Activated T-helper 1 cell treated with anti-CD3 and anti-CD28 coated beads, Interleukin-12 subunit alpha, Interleukin-12 subunit beta, Interleukin-2, Interleukin-4 antibody, amounts not matched to agents 30 ng/mL and 10 ng/mL and 1 ng/mL, durations not matched to agents 14 hours and 24 hours and 36 hours (primary cell): Measurements from ENCODE around the gene LAMA5. TPM values are rescaled to one million over a fixed set of nuclear protein-coding genes. Genes with fewer than 3 reads are reported as not detected.

ENCODE experiments used
- DNase-seq: peaks from one replicate; pipeline ENCODE4 v3.0.0; 2021; ENCODE audit warnings: low spot score
- H3K27ac Mint-ChIP-seq: one replicate; pipeline ENCODE4 v1.8.0; 2021; ENCODE audit warnings: mild to moderate bottlenecking, mixed read lengths
- H3K27me3 Mint-ChIP-seq: one replicate; pipeline ENCODE4 v1.8.0; 2022; ENCODE audit warnings: mild to moderate bottlenecking, moderate library complexity, mixed read lengths; ENCODE audit not compliant: insufficient read depth
- H3K36me3 Mint-ChIP-seq: one replicate; pipeline ENCODE4 v1.8.0; 2021; ENCODE audit warnings: low read depth, mixed read lengths
- H3K4me1 Mint-ChIP-seq: one replicate; pipeline ENCODE4 v1.8.0; 2021; ENCODE audit warnings: low read depth, mixed read lengths
- H3K4me3 Mint-ChIP-seq: one replicate; pipeline ENCODE4 v1.8.0; 2021; ENCODE audit warnings: mild to moderate bottlenecking, moderate library complexity, mixed read lengths
- H3K9me3 Mint-ChIP-seq: one replicate; pipeline ENCODE4 v1.8.0; 2021; ENCODE audit warnings: mixed read lengths
- intact Hi-C: fragments of 100-400 bp; cut with micrococcal nuclease; formaldehyde crosslinking; loops from one replicate; pipeline ENCODE4 v1.15.1; 2024
- total RNA-seq: library from RNA; stranded (reverse); gene quantifications from 2 replicates; pipeline ENCODE4 v1.2.3, GENCODE V29; 2022

The LAMA5 gene
- total RNA-seq, 1 donor from 2014 or later: 0.83 TPM

DNA sequence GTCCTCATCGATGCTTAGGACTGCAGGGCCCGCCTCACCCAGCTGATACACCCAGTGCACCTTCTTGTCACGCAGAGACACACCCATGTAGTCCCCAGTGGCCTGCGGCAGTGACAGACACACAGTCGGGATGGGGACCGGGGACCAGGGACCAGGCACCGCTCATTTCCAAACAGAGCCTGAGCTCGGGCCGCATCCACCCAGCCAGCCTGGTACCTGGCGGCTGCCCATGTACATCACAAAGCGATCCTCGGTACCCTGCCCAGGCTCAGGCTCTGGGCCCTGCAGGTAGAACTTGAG is 52.8 kb downstream of the LAMA5 start:
- Mint-ChIP-seq H3K9me3 (no peaks in the 10 kb centered on the region), H3K27me3 (no peaks in the 10 kb centered on the region), H3K36me3 (no peaks in the 10 kb centered on the region), H3K4me3 (no peak overlapping the region), H3K27ac (no peak overlapping the region), H3K4me1 (no peaks in the 10 kb centered on the region)
- DNase-seq: no peak
- intact Hi-C loops: no loop called here

DNA sequence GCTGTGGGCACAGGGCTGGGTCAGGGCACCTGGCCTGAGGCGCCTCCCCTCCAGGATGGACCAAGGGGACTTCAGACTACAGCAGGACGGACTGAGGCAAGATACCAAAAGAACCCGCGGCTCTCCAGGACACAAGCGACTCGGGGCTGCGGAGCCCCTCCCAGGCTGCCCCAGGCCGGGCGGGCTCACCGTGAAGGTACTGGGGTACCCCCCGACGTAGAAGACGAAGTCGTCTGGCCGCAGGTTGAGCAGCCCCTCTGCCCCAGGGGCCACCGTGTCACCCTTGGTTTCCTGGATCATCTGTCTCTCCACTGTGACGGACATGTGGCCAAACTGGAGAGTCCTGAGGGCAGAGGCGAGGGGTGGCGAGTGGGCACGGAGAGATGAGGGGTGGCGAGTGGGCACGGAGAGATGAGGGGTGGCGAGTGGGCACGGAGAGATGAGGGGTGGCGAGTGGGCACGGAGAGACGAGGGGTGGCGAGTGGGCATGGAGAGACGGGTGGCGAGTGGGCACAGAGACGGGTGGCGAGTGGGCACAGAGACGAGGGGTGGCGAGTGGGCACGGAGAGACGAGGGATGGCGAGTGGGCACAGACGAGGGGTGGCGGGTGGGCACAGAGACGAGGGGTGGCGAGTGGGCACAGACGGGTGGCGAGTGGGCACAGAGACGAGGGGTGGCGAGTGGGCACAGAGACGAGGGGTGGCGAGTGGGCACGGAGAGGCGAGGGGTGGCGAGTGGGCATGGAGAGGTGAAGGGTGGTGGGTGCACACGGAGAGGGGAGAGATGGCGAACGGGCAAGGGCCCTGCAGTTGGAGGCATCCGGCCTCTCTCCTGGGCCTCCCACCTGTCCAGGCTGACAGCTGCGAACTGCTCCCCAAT is 53.4 kb downstream of the LAMA5 start:
- Mint-ChIP-seq H3K4me3 (no peak overlapping the region), H3K27ac (no peak overlapping the region), H3K9me3 (no peaks in the 10 kb centered on the region), H3K36me3 (peaks cover 3% of the 10 kb centered on the region), H3K4me1 (no peaks in the 10 kb centered on the region), H3K27me3 (no peaks in the 10 kb centered on the region)
- intact Hi-C loops: no loop called here
- DNase-seq: no peak

DNA sequence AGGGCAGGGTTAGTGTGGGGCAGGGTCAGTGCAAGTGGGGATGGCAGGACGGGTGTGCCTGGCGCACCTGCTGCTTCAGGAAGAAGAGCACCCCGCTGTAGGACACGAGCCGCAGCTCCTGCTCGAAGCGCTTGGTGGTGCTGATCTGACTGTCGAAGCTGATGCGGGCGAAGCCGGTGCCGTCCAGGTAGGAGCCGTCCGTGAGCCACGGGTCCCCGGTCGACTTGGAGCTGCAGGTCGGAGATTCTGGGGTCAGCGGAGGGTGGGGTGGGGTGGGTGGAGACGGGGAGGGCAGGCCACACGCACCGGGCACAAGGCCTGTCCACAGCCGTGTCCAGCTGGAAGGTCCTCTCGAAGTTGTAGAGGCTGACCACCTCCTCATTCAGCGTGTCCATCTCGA is 54.1 kb downstream of the LAMA5 start:
- Mint-ChIP-seq H3K27ac (no peak overlapping the region), H3K9me3 (no peaks in the 10 kb centered on the region), H3K4me3 (no peak overlapping the region), H3K4me1 (no peaks in the 10 kb centered on the region), H3K36me3 (peaks cover 6% of the 10 kb centered on the region), H3K27me3 (no peaks in the 10 kb centered on the region)
- no peak for DNase-seq
- intact Hi-C loops: no loop called here

DNA sequence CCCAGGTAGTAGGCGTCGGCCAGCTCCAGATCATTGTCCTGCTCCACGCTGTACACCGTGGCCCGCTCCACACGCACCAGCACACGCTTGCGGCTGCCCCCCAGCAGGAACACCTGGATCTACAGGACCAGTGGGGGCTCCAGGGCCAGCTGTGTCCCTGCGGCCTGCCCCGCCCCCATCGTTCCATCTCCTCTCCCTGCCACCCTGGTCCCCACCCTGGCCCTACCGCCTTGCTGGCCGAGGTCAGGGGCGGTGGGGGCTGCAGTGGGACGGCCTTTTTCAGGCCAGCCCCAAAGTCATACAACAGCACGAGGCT is 54.5 kb downstream of the LAMA5 start:
- intact Hi-C loops: no loop called here
- Mint-ChIP-seq H3K27me3 (no peaks in the 10 kb centered on the region), H3K4me3 (no peak overlapping the region), H3K4me1 (no peaks in the 10 kb centered on the region), H3K27ac (no peak overlapping the region), H3K9me3 (no peaks in the 10 kb centered on the region), H3K36me3 (peaks cover 6% of the 10 kb centered on the region)
- no peak for DNase-seq

DNA sequence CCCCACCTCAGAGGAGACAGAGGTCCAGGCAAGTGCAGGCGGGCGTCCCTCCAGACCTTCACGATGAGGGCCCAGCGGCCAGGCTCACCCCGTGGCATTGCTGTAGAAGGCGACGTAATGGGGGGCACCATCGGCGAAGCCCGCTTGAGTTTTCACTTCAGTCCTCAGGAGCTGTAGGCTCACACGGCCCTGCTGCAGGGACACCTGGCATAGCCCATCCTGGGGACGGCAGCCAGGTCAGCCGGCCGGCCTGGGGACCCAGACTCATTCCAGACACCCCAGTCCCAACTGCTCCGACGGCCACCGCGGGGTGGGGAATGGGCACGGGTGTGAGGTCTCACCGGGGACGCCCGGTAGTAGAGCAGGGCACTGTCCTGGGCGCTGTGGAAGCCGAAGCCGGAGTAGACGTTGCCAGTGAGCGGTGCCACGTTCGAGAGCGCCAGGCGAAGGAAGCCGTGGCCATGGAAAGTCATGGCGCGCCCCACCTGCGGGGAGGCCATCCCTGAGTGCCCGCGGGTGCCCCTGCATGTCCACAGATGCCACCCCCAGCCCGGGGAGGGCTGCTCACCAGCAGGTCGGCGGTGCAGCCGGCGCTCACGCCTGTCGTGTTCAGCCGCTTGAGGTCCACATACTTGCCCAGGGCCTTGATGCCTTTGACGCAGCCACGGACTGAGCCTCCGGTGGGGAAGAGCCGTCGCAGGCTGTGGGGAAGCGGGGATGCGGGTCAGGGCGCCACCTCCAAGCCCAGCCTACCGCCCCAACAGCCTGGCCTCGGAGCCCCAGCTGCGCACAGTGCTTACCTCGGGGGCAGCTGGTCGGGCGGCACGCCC is 55.1 kb downstream of the LAMA5 start:
- H3K27ac Mint-ChIP-seq: no peak overlapping the region
- H3K4me1 Mint-ChIP-seq: no peaks in the 10 kb centered on the region
- H3K4me3 Mint-ChIP-seq: no peak overlapping the region
- no peak for DNase-seq
- H3K9me3 Mint-ChIP-seq: no peaks in the 10 kb centered on the region
- peaks cover 6% of the 10 kb centered on the region for H3K36me3 Mint-ChIP-seq
- intact Hi-C loops: no loop called here
- H3K27me3 Mint-ChIP-seq: no peaks in the 10 kb centered on the region

DNA sequence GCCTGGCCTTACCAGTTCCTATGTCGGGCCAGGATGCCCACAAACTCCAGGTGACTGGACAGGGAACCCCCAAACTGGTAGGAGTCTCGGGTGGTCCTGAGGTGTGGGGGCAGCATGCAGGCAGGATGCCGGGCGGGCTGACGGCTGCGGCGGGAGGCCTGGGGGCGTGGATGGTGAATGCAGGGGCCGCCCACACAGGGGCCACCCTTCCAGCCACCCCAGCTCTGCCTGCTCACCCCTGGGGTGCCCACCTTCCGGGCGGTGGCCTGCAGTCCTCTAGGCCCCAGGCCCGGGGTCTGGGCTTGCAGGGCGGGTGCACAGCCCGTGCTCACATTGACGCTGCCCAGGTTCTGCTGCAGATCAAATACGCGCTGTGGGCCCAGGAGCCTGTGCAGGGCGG is 56.0 kb downstream of the LAMA5 start:
- no peak overlapping the region for H3K4me3 Mint-ChIP-seq
- no peaks in the 10 kb centered on the region for H3K27me3 Mint-ChIP-seq
- DNase-seq: no peak
- H3K4me1 Mint-ChIP-seq: no peaks in the 10 kb centered on the region
- intact Hi-C loops: no loop called here
- H3K9me3 Mint-ChIP-seq: no peaks in the 10 kb centered on the region
- H3K27ac Mint-ChIP-seq: no peak overlapping the region
- peaks cover 6% of the 10 kb centered on the region for H3K36me3 Mint-ChIP-seq

DNA sequence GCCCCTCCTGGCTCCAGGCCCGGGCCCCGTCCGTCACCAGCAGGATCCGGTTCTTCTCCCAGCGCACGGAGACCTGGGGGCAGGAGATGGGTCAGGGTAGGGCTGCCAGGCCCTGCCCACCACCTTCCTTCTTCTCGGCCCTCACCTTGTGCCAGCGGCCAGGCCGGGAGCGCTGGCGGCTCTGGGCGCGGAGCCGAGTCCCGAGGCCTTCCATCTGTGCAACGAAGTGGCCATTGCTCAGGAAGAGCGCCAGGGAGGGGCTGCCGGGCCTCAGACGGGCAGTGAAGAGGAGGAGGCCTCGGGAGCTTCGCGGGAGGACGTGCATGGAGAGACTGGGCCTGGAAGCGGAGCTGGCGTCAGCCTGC is 56.4 kb downstream of the LAMA5 start:
- Mint-ChIP-seq H3K4me1 (peaks cover under 1% of the 10 kb centered on the region), H3K27me3 (no peaks in the 10 kb centered on the region), H3K36me3 (peaks cover 6% of the 10 kb centered on the region), H3K27ac (no peak overlapping the region), H3K9me3 (no peaks in the 10 kb centered on the region), H3K4me3 (no peak overlapping the region)
- DNase-seq: no peak
- intact Hi-C loops: no loop called here

DNA sequence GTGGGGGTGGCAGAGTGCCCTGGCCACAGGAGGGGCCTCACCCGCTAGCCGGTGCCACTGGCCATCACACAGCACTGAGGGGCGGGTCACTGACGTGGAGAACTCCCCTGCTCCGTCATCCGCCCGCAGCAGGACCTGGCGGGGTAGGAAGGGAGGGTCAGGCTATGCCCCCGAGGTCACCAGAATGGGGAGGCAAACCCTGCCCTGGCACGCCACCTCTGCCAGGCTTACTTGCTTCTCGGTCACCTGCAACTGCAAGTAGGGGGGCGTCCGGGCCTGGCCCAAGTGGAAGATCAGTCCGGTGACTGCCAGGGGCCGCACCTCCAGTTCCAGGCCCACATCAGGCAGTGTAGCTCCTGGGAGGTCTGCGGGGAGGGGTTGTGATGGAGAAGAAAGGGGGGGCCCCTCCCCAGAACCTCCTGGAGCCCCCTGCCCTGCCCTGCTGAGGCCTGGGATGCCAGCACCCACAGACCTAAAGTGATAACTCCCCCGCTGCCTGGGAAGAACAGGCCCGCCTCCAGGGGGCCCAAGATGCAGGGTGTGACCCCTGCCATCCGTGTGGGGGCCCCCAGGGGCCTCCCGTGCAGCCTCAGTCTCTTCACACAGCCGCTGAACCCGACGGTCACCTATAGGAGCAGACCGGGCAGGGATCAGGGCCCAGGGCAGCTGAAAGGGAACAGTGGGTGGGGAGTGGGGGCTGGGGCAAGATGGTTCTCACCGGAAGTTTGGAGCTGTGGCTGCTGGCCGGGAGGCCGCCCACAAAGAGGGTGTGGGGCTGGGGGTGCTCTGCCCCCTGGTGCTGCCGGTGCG is 57.0 kb downstream of the LAMA5 start:
- no peak for DNase-seq
- Mint-ChIP-seq H3K27ac (no peak overlapping the region), H3K27me3 (no peaks in the 10 kb centered on the region), H3K4me3 (no peak overlapping the region), H3K9me3 (no peaks in the 10 kb centered on the region), H3K36me3 (peaks cover 10% of the 10 kb centered on the region), H3K4me1 (peaks cover 5% of the 10 kb centered on the region)
- intact Hi-C loops: no loop called here

DNA sequence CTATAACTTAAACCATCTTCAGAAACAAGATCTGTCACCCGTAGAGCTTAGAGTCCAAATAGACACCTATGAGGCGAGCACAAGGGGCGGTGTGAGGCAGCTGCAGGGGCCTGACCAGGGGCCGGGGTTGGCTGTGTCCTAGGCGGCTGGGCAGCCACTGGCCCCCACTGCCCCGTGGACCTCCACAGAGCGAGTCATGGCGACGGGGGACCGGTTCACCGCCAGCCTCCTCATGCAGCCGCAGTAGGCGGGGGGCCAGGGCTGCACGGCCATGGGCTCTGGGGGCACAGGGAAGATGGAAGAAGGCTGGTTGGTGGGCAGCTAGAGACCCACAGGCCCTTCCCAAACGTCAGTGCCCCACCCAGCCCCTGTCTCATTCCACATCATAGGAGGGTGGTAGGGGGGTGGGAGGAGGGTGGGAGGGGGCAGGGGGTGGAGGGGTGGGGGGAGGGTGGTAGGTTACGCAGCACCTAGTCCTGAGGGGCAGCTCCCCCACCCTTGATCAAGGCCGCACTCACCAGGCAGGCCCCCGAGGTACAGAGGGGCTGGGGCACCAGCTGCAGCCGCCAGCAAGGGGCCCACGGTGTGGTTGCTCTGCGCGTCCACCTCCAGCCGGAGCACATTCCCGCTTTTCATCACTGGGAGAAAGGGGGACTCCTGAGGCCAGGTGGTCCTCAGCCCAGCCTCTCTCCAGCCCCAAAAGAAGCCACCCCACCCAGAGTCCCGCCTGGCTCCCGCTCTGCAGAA is 57.7 kb downstream of the LAMA5 start:
- Mint-ChIP-seq H3K4me3 (no peak overlapping the region), H3K4me1 (peaks cover 12% of the 10 kb centered on the region), H3K36me3 (peaks cover 15% of the 10 kb centered on the region), H3K9me3 (no peaks in the 10 kb centered on the region), H3K27ac (no peak overlapping the region), H3K27me3 (no peaks in the 10 kb centered on the region)
- intact Hi-C loops: no loop called here
- no peak for DNase-seq

DNA sequence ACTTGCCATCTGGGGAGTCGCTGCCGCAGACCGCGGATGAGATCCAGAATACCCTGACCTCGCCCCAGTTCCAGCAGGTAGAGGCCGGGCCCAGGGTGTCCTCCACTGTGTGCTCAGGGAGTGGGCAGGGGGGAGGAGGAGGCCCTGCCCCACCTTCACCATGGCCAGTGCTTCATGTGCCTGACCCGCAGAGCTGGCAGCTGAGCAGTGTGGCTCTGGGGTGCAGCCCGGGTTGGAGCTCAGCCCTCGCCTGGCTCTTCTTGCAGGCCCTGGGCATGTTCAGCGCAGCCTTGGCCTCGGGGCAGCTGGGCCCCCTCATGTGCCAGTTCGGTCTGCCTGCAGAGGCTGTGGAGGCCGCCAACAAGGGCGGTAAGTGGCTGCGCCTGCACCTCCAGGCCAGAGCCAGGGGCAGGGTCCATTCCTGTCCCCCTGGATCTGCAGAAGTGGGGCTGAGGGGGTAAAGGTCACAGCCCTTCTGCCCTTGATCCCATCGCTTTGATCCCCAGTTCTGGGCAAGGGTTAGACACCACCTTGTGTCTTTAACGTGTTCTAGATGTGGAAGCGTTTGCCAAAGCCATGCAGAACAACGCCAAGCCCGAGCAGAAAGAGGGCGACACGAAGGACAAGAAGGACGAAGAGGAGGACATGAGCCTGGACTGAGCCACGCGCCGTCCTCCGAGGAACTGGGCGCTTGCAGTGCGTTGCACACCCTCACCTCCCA is 58.9 kb downstream of the LAMA5 start:
- H3K4me1 Mint-ChIP-seq: peaks cover 18% of the 10 kb centered on the region
- H3K4me3 Mint-ChIP-seq: no peak overlapping the region
- H3K27me3 Mint-ChIP-seq: no peaks in the 10 kb centered on the region
- H3K27ac Mint-ChIP-seq: no peak overlapping the region
- H3K9me3 Mint-ChIP-seq: no peaks in the 10 kb centered on the region
- DNase-seq: no peak
- intact Hi-C loops: no loop called here
- peaks cover 21% of the 10 kb centered on the region for H3K36me3 Mint-ChIP-seq

DNA sequence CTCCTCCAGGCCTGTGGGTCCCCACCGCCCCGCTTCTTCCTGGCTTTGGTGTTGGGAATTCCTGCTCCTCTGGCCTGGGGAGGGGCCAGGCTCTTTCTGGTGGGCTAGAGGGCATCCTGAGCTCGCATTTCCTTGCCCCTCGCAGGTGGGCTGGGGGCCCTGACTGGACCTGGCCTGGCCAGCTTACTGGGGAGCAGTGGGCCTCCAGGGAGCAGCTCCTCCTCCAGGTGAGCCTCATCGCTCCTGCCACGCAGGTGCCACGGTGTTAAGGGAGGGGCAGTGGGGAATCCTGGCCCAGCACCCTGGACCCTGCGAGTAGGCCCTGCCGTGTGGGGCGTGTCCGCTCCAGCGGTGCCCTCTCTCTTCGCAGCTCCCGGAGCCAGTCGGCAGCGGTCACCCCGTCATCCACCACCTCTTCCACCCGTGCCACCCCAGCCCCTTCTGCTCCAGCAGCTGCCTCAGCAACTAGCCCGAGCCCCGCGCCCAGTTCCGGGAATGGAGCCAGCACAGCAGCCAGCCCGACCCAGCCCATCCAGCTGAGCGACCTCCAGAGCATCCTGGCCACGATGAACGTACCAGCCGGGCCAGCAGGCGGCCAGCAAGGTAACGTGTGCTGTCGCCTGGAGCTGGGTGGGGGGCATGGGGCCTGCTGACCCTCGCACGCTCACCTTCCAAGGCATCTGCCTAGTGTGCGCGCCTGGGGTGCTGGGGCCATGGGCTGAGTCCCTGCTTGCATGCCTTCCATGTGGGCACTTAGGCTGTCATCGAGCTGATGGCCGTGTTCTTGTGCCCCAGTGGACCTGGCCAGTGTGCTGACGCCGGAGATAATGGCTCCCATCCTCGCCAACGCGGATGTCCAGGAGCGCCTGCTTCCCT is 59.6 kb downstream of the LAMA5 start:
- no peak for DNase-seq
- Mint-ChIP-seq H3K9me3 (no peaks in the 10 kb centered on the region), H3K36me3 (peaks cover 21% of the 10 kb centered on the region), H3K4me1 (peaks cover 18% of the 10 kb centered on the region), H3K27me3 (no peaks in the 10 kb centered on the region), H3K4me3 (no peak overlapping the region), H3K27ac (no peak overlapping the region)
- intact Hi-C loops: no loop called here
